VCaP (cell line): ENCODE data around the gene MAP1LC3C.

Source experiments
- H3K27ac ChIP-seq: fragments of 450-650 bp; 2 replicates; pipeline ENCODE4 v1.5.1; 2017
- CTCF ChIP-seq: fragments of 450-650 bp; conservative IDR thresholded peaks from 2 replicates; pipeline ENCODE4 v1.5.1; 2017; ENCODE audit warnings: mild to moderate bottlenecking, moderate library complexity

MAP1LC3C gene

DNA sequence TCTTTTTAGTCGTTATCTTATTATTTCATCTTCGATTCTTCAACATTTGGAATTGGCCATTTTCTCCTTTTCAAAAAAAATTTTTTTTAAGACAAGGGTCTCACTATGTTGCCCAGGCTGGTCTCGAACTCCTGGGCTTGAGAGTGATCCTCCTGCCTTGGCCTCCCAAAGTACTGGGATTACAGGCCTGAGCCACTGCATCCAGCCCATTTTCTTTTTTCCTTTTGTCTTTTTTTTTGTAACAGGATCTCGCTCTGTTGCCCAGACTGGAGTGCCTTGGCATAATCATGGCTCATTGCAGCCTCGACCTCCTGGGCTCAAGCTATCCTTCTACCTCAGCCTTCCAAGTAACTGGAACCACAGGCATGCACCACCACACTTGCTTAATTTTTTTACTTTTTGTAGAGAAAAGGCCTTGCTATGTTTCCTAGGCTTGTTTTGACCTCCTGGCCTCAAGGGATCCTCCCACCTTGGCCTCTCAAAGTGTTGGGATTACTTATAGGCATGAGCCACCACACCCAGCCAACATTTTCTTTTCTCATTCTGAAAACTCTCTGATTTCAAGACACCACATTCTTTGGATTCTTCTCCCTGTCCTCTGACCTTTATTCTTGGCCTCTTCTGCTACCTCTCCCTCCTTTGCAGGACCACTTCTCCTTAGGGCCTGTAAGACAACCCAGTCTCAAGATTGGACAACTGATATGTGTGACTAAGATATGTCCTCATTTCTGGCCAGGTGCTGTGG, 6.0 kb upstream of the MAP1LC3C start:
- no peak for TF ChIP-seq CTCF
- no peak overlapping the region for H3K27ac ChIP-seq

DNA sequence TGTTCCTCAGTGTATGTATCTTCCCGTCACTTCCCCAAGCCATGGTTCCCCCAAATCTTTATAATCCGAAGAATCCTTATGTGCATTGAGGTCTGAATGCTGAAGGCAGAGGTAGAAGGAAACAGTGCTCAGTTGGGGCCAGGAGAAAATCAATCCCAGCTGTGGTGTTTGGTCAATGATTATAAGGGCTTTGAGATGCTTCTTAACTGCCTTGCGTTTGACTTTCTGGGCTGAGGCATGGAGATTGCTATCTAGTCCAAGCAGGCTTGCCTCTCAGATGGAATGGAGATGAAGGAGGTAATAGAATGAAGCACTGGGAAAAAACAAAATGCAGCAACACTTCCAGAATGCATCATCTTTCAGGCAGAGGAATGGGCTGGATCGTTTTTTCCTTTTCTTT, 3.6 kb upstream of the MAP1LC3C start:
- no peak for TF ChIP-seq CTCF
- no peak overlapping the region for H3K27ac ChIP-seq

GRCh38 chr1:242002072-242002471, 3.2 kb upstream of the MAP1LC3C start:
- H3K27ac ChIP-seq: no peak overlapping the region
- TF ChIP-seq CTCF: no peak

DNA sequence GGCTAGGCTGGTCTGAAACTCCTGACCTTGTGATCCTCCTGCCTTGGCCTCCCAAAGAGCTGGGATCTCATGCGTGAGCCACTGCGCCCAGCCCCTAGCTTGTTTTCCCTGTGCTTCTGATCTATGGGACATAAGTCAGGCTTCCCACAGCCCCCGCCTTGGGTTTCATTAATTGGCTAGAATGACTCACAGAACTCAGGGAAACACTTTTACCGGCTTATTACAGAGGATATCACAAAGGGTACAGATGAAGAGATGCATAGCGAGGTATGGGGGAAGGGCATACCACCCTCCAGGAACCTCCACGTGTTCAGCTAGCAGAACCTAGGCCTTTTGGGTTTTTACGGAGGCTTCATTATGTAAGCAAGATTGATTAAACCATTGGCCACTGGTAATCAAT, 1.5 kb upstream of the MAP1LC3C start:
- no peak overlapping the region for H3K27ac ChIP-seq
- no peak for TF ChIP-seq CTCF

- TF ChIP-seq CTCF: peak; percentile 61
- H3K27ac ChIP-seq: no peak overlapping the region
These were observed 431 bp downstream of the MAP1LC3C start for GRCh38 chr1:241998412-241998921.

- TF ChIP-seq CTCF: no peak
- H3K27ac ChIP-seq: no peak overlapping the region
These were observed 1.4 kb downstream of the MAP1LC3C start for GRCh38 chr1:241997401-241997998.

GRCh38 chr1:241994171-241994570, 4.7 kb downstream of the MAP1LC3C start:
- TF ChIP-seq CTCF: no peak

More at GRCh38 chr1:241994171-241994570, 4.7 kb downstream of the MAP1LC3C start:
- no peak overlapping the region for H3K27ac ChIP-seq
